ENCODE data around the gene CPLX3. TPM values are rescaled to one million over a fixed set of nuclear protein-coding genes. Genes with fewer than 3 reads are reported as not detected.

CPLX3 gene
- total and polyA plus RNA-seq, 7 experiments from 2014 or later: 0.27 to 0.60 TPM; not detected in 5

DNA sequence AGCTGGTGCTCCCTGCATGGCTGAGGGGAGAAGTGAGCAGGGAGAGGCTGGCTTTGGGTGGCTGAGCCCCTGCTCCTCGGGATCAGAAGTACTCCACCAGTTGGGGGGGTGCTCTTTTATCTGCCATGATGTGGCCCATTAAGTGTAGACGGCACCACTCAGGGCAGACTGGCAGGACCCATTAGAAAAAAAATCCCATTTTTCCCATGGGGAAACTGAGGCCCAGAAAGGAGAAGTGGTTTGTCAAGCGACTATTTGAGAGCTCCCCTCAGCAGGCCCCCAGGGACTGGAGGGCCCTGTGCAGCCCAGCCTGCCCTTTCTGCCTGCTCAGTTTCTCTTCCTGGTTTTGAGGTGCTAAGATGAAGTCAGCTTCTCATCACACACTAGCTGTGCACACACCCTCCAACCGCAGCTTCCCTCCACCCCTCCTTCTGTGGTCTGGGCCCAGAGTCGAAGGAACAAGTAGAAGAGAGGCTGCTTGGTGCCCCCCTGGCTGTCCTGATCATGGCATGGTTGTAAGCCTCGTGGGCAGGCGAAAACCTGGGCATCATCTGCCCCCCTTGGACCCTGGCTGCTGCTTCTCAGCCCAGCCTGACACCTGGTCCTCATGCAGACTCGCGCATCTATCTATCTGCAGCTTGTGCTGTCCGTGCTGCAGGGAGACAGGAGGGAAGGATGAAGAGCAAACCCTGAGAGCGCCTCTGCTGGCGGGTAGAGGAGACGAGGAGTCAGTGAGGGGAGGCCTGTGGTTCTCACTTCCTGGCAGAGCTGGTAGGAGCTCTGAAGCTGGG lies 39.0 kb upstream of the CPLX3 start:
- peak overlapping the region; percentile 92 for H3K27ac ChIP-seq (ENCODE audit: low read depth, low read length)
- intact Hi-C loops (cut with micrococcal nuclease): loop anchor here (1.0 to 10.0 kb wide), 16 partner anchors 7 to 857 kb away; partner anchors contain the start of genes C15orf39 (in 2 of the 2), MPI (in 2 of the 2), ARID3B (in 1 of the 2) and CLK3 (in 1 of the 2)
- H3K27ac Mint-ChIP-seq: peak overlapping the region; percentile 95 to 99 (median 98)
- peak; percentile 69 to 97 (median 96) for DNase-seq
- ChIA-PET CTCF (interaction anchor here (0.7 to 26.1 kb wide), 11 partner anchors 9 to 838 kb away, joined by 3 to 1110 read pairs (median 3); partner anchors contain the start of genes CSK, SNUPN and ULK3), POLR2A (interaction anchor here (0.5 to 28.9 kb wide), 10 partner anchors 8 to 838 kb away, joined by 3 to 1077 read pairs (median 4); partner anchors contain the start of genes CLK3, CSK, FAM219B and SNUPN)
- H3K27me3 ChIP-seq (ENCODE audit: control insufficient read depth in 2 of 2, insufficient read depth in 2 of 2, low read length in 2 of 2): no peaks in the 10 kb centered on the region
- peaks cover 0 to 8% (median 0%) of the 10 kb centered on the region in 3 experiments for H3K36me3 ChIP-seq (ENCODE audit: control insufficient read depth in 2 of 3, insufficient read depth in 3 of 3, low read length in 3 of 3)
- peak overlapping the region; percentile 85 for H3K4me3 ChIP-seq (ENCODE audit: low read length)
- peaks cover 66 to 72% of the 10 kb centered on the region in 2 donors for H3K4me1 ChIP-seq (ENCODE audit: control insufficient read depth in 2 of 2, insufficient read depth in 2 of 2, low read length in 2 of 2)
- peak; percentile 85 for ATAC-seq
- peaks cover 57 to 78% (median 75%) of the 10 kb centered on the region in 7 donors for H3K4me1 Mint-ChIP-seq
- H3K27me3 Mint-ChIP-seq: no peaks in the 10 kb centered on the region
- no peaks in the 10 kb centered on the region for H3K9me3 ChIP-seq (ENCODE audit: control insufficient read depth in 2 of 3, low read length in 3 of 3)
- peaks cover 0 to 2% (median 0%) of the 10 kb centered on the region in 11 donors for H3K9me3 Mint-ChIP-seq
- peak overlapping the region; percentile 87 to 97 (median 93) for H3K4me3 Mint-ChIP-seq
- peaks cover 0 to 75% (median 7%) of the 10 kb centered on the region in 5 donors for H3K36me3 Mint-ChIP-seq

DNA sequence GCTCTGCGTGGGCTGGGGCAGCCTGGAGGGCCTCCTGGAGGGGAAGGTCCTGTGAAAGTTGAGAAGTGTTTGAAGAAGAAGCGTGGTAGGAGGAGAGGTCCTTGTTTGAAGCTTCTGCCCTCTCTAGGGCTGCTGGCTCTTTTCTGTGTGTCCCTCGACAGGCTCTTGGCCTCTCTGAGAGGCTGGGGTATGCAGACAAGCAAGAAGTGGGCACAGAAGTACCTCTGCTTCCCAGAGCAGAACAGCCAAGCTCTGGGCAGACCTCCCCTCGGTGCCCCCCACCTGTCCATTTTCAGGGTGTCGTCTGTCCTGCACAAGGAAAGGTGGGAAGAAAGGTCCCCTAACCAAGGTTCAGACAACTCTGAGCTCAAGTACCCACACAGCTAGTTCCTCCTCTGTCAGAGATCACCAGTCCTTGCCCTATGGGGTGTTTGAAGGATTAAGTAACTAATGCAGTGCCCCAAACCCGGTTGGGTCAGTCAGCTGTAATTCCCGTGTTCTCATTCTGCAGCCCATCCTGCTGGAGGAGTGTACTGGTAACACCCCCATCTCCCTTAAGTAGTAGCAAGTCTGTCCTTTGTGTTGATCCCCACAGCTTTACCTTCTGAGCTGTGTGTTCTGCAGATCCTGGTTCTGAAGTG lies 38.3 kb upstream of the CPLX3 start:
- H3K27ac Mint-ChIP-seq: peak overlapping the region; percentile 95 to 99 (median 98)
- peaks cover 0 to 2% (median 0%) of the 10 kb centered on the region in 11 donors for H3K9me3 Mint-ChIP-seq
- Histone ChIP-seq H3K4me1 (ENCODE audit: control insufficient read depth in 2 of 2, insufficient read depth in 2 of 2, low read length in 2 of 2) (peaks cover 73 to 79% of the 10 kb centered on the region in 2 donors), H3K27me3 (ENCODE audit: control insufficient read depth in 2 of 2, insufficient read depth in 2 of 2, low read length in 2 of 2) (no peaks in the 10 kb centered on the region), H3K9me3 (ENCODE audit: control insufficient read depth in 2 of 3, low read length in 3 of 3) (no peaks in the 10 kb centered on the region), H3K4me3 (ENCODE audit: low read length) (peak overlapping the region; percentile 85), H3K36me3 (ENCODE audit: control insufficient read depth in 2 of 3, insufficient read depth in 3 of 3, low read length in 3 of 3) (peaks cover 0 to under 1% (median 0%) of the 10 kb centered on the region in 3 experiments), H3K27ac (ENCODE audit: low read depth, low read length) (peak overlapping the region; percentile 92)
- intact Hi-C loops (cut with micrococcal nuclease): loop anchor here (1.0 to 10.0 kb wide), 13 partner anchors 8 to 857 kb away; partner anchors contain the start of genes C15orf39 (in 2 of the 2), MPI (in 2 of the 2), ARID3B (in 1 of the 2) and CLK3 (in 1 of the 2)
- ATAC-seq (no peak), DNase-seq (no peak)
- peak overlapping the region; percentile 87 to 97 (median 93) for H3K4me3 Mint-ChIP-seq
- CTCF ChIA-PET: interaction anchor here (0.6 to 26.1 kb wide), 9 partner anchors 8 to 837 kb away, joined by 3 to 1110 read pairs (median 4); partner anchors contain the start of genes CSK, SNUPN and ULK3
- peaks cover 0 to 69% (median 7%) of the 10 kb centered on the region in 5 donors for H3K36me3 Mint-ChIP-seq
- POLR2A ChIA-PET: interaction anchor here (1.0 to 28.9 kb wide), 8 partner anchors 8 to 837 kb away, joined by 3 to 1077 read pairs (median 9); partner anchors contain the start of genes CLK3, CSK, SNUPN and ULK3
- no peaks in the 10 kb centered on the region for H3K27me3 Mint-ChIP-seq
- peaks cover 59 to 86% (median 82%) of the 10 kb centered on the region in 7 donors for H3K4me1 Mint-ChIP-seq

DNA sequence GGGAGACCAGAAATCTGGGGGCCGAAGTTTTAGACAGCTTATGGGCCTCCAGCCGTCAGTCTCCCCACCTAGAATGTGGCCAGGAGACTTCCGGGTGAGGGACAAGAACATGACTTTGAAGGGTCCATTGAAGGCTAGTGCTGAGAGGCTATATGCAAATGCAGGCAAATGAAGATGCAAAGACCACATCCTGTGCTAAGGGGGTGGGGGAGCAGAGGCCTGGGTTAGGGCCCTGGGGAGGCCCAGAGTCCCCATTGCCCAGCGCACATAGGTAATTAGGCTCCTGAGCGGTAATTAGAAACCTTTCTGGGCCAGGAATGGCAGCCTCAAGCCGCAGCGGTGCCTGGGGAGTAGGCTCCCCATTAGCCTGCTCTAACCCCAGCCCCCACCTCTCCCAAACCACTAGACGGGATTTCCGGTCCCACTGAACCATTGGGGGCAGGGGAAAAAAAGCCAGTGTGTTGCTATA lies 37.7 kb upstream of the CPLX3 start:
- H3K27me3 Mint-ChIP-seq: no peaks in the 10 kb centered on the region
- H3K27ac Mint-ChIP-seq: peak overlapping the region; percentile 95 to 99 (median 98)
- peak overlapping the region; percentile 92 for H3K27ac ChIP-seq (ENCODE audit: low read depth, low read length)
- CTCF ChIA-PET: interaction anchor here (0.6 to 26.1 kb wide), 6 partner anchors 10 to 171 kb away, joined by 3 to 1110 read pairs (median 6); partner anchors contain the start of genes CSK and ULK3
- POLR2A ChIA-PET: interaction anchor here (1.1 to 28.9 kb wide), 7 partner anchors 8 to 837 kb away, joined by 3 to 1077 read pairs (median 13); partner anchors contain the start of genes CLK3, CSK, SNUPN and ULK3
- H3K36me3 Mint-ChIP-seq: peaks cover 0 to 63% (median 7%) of the 10 kb centered on the region in 5 donors
- H3K4me1 Mint-ChIP-seq: peaks cover 56 to 91% (median 86%) of the 10 kb centered on the region in 7 donors
- no peaks in the 10 kb centered on the region for H3K36me3 ChIP-seq (ENCODE audit: control insufficient read depth in 2 of 3, insufficient read depth in 3 of 3, low read length in 3 of 3)
- ATAC-seq (peak; percentile 15), DNase-seq (peak in 8 of 9 donors; percentile 60 to 71 (median 68))
- no peaks in the 10 kb centered on the region for H3K9me3 ChIP-seq (ENCODE audit: control insufficient read depth in 2 of 3, low read length in 3 of 3)
- H3K4me3 Mint-ChIP-seq: peak overlapping the region; percentile 87 to 97 (median 93)
- intact Hi-C loops (cut with micrococcal nuclease): loop anchor here (1.0 to 10.0 kb wide), 13 partner anchors 8 to 856 kb away; partner anchors contain the start of genes C15orf39 (in 2 of the 2), MPI (in 2 of the 2), ARID3B (in 1 of the 2) and CLK3 (in 1 of the 2)
- H3K4me3 ChIP-seq (ENCODE audit: low read length): peak overlapping the region; percentile 85
- no peaks in the 10 kb centered on the region for H3K27me3 ChIP-seq (ENCODE audit: control insufficient read depth in 2 of 2, insufficient read depth in 2 of 2, low read length in 2 of 2)
- H3K9me3 Mint-ChIP-seq: peaks cover 0 to 2% (median 0%) of the 10 kb centered on the region in 11 donors
- H3K4me1 ChIP-seq (ENCODE audit: control insufficient read depth in 2 of 2, insufficient read depth in 2 of 2, low read length in 2 of 2): peaks cover 78 to 85% of the 10 kb centered on the region in 2 donors

DNA sequence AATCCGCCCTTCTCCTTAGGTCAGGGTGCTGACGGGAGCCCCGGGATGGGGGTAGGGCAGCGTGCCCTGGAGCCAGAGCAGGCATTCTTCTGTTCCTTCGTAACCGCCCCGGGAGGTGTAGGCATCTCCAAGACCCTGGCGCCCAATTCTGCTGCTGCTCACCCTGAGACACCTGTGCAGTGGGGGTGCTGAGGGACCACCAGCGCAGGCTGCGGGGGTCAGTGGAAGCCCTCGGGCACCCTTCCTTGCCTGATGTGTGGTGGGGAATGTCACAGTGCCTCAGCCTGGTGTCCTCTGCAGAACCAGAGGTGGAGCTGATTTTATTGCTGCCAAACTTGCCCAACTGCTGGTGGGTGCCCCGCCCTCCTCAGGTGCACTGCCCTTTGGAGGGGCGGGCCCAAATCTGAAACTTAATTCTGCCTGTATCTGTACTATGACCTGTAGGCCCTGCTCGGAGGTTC lies 37.2 kb upstream of the CPLX3 start:
- CTCF ChIA-PET: interaction anchor here (0.6 to 26.1 kb wide), 4 partner anchors 9 to 631 kb away, joined by 3 to 1110 read pairs (median 24); partner anchors contain the start of gene CSK
- Mint-ChIP-seq H3K36me3 (peaks cover 0 to 59% (median 7%) of the 10 kb centered on the region in 5 donors), H3K27me3 (no peaks in the 10 kb centered on the region), H3K9me3 (peaks cover 0 to 2% (median 0%) of the 10 kb centered on the region in 11 donors), H3K4me1 (peaks cover 54 to 92% (median 87%) of the 10 kb centered on the region in 7 donors), H3K4me3 (peak overlapping the region; percentile 87 to 97 (median 93)), H3K27ac (peak overlapping the region; percentile 95 to 99 (median 98))
- ATAC-seq (no peak), DNase-seq (peak in 2 of 9 donors; percentile 31 to 46)
- H3K4me3 ChIP-seq (ENCODE audit: low read length): peak overlapping the region; percentile 85
- H3K27ac ChIP-seq (ENCODE audit: low read depth, low read length): peak overlapping the region; percentile 92
- H3K9me3 ChIP-seq (ENCODE audit: control insufficient read depth in 2 of 3, low read length in 3 of 3): no peaks in the 10 kb centered on the region
- POLR2A ChIA-PET: interaction anchor here (0.6 to 28.9 kb wide), 3 partner anchors 8 to 98 kb away, joined by 3 to 1077 read pairs (median 1077); partner anchors contain the start of gene CSK
- no peaks in the 10 kb centered on the region for H3K27me3 ChIP-seq (ENCODE audit: control insufficient read depth in 2 of 2, insufficient read depth in 2 of 2, low read length in 2 of 2)
- H3K36me3 ChIP-seq (ENCODE audit: control insufficient read depth in 2 of 3, insufficient read depth in 3 of 3, low read length in 3 of 3): no peaks in the 10 kb centered on the region
- peaks cover 83 to 90% of the 10 kb centered on the region in 2 donors for H3K4me1 ChIP-seq (ENCODE audit: control insufficient read depth in 2 of 2, insufficient read depth in 2 of 2, low read length in 2 of 2)
- intact Hi-C loops (cut with micrococcal nuclease): loop anchor here (5.0 to 10.0 kb wide), 10 partner anchors 83 to 856 kb away; partner anchors contain the start of genes C15orf39 (in 2 of the 2), MPI (in 2 of the 2), ARID3B (in 1 of the 2) and CLK3 (in 1 of the 2)

DNA sequence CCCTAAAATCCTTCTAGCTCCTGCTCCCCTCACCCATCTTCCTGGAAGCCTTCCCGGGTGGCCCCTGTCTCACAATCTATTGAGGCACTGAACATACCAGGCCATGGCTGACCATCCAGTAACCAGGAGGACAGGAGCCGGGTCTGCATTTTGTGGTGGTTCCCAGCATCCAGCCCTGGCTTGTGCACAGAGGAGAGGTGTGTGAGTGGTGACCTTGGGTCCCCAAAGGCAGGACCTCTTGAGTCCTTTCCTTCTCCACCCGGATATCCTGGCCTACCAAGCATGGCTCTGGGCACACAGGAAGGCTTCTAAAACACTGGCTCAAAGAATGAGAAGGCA lies 36.7 kb upstream of the CPLX3 start:
- ATAC-seq: no peak
- Histone ChIP-seq H3K36me3 (ENCODE audit: control insufficient read depth in 2 of 3, insufficient read depth in 3 of 3, low read length in 3 of 3) (no peaks in the 10 kb centered on the region), H3K4me3 (ENCODE audit: low read length) (peak overlapping the region; percentile 85), H3K9me3 (ENCODE audit: control insufficient read depth in 2 of 3, low read length in 3 of 3) (no peaks in the 10 kb centered on the region), H3K27me3 (ENCODE audit: control insufficient read depth in 2 of 2, insufficient read depth in 2 of 2, low read length in 2 of 2) (no peaks in the 10 kb centered on the region), H3K4me1 (ENCODE audit: control insufficient read depth in 2 of 2, insufficient read depth in 2 of 2, low read length in 2 of 2) (peaks cover 84 to 95% of the 10 kb centered on the region in 2 donors), H3K27ac (ENCODE audit: low read depth, low read length) (peak overlapping the region; percentile 92)
- intact Hi-C loops (cut with micrococcal nuclease): loop anchor here (5.0 to 10.0 kb wide), 10 partner anchors 83 to 855 kb away; partner anchors contain the start of genes C15orf39 (in 2 of the 2), MPI (in 2 of the 2), ARID3B (in 1 of the 2) and CLK3 (in 1 of the 2)
- Mint-ChIP-seq H3K27me3 (no peaks in the 10 kb centered on the region), H3K4me3 (peak overlapping the region; percentile 87 to 97 (median 93)), H3K36me3 (peaks cover 0 to 54% (median 7%) of the 10 kb centered on the region in 5 donors), H3K4me1 (peaks cover 53 to 94% (median 88%) of the 10 kb centered on the region in 7 donors), H3K27ac (peak overlapping the region; percentile 95 to 99 (median 98)), H3K9me3 (peaks cover 0 to 2% (median 0%) of the 10 kb centered on the region in 11 donors)
- DNase-seq: no peak
- CTCF ChIA-PET: interaction anchor here (0.6 to 26.1 kb wide), 4 partner anchors 13 to 630 kb away, joined by 3 to 1110 read pairs (median 3); partner anchors contain the start of gene CSK
- POLR2A ChIA-PET: interaction anchor here (0.6 to 28.9 kb wide), 3 partner anchors 7 to 98 kb away, joined by 3 to 1077 read pairs (median 1077); partner anchors contain the start of gene CSK
